Caco-2 (cell line): Measurements from ENCODE around the gene SPG7. TPM values are rescaled to one million over a fixed set of nuclear protein-coding genes. Genes with fewer than 3 reads are reported as not detected.
A peak's percentile ranks its signal among the peaks of the same experiment; 100 is the strongest.

ENCODE experiments used
- BruUV-seq: library from RNA; stranded (reverse); fragments of 400-500 nt; replicated peaks from 2 replicates; lab custom pipeline; 2021; lab: Mats Ljungman, UMichigan
- CTCF ChIA-PET: fragments of 300-600 bp; sonication (Branson Sonifier 250); formaldehyde crosslinking; loops from one replicate; lab custom pipeline; 2022; ENCODE audit warnings: antibody characterized with exemption; lab: Charles Lee
- POLR2A ChIA-PET: fragments of 300-600 bp; sonication (Branson Sonifier 250); formaldehyde crosslinking; loops from one replicate; lab custom pipeline; 2022; ENCODE audit warnings: antibody characterized with exemption; lab: Charles Lee
- DNase-seq, 2 experiments: peaks; one replicate each; pipeline versions ENCODE4 v3.0.0 to v3.0.0-alpha.2; 2020 to 2022
- H3K27me3 ChIP-seq: replicated peaks from 2 replicates; pipeline ENCODE4 v1.6.0; 2011; ENCODE audit warnings: low read length; ENCODE audit not compliant: control insufficient read depth, insufficient read depth
- H3K36me3 ChIP-seq: 2 replicates; pipeline ENCODE4 v1.5.1; 2011; ENCODE audit warnings: low read length; ENCODE audit not compliant: control insufficient read depth, insufficient read depth
- H3K4me1 ChIP-seq: fragments of 250-450 bp; sonication (Bioruptor Pico); 2 replicates; pipeline ENCODE4 v1.5.1; 2020; ENCODE audit warnings: mild to moderate bottlenecking
- H3K4me3 ChIP-seq: 2 replicates; pipeline ENCODE4 v1.5.1; 2011; ENCODE audit warnings: low read depth, mild to moderate bottlenecking, control low read depth, low read length
- H3K9me3 ChIP-seq: fragments of 250-450 bp; sonication (Bioruptor Pico); 2 replicates; pipeline ENCODE4 v1.5.1; 2020; ENCODE audit warnings: mild to moderate bottlenecking, moderate library complexity
- H3K27ac Mint-ChIP-seq: one replicate; pipeline ENCODE4 v1.8.0; 2022; ENCODE audit warnings: mixed read lengths; ENCODE audit not compliant: unreplicated experiment
- H3K27me3 Mint-ChIP-seq: one replicate; pipeline ENCODE4 v1.8.0; 2022; ENCODE audit warnings: mixed read lengths; ENCODE audit not compliant: insufficient read depth, unreplicated experiment
- H3K36me3 Mint-ChIP-seq: one replicate; pipeline ENCODE4 v1.8.0; 2022; ENCODE audit warnings: mild to moderate bottlenecking, mixed read lengths; ENCODE audit not compliant: insufficient read depth, unreplicated experiment
- H3K4me1 Mint-ChIP-seq: one replicate; pipeline ENCODE4 v1.8.0; 2022; ENCODE audit warnings: low read depth, mixed read lengths; ENCODE audit not compliant: unreplicated experiment
- H3K4me3 Mint-ChIP-seq: one replicate; pipeline ENCODE4 v1.8.0; 2022; ENCODE audit warnings: mild to moderate bottlenecking, moderate library complexity, mixed read lengths; ENCODE audit not compliant: unreplicated experiment
- H3K9me3 Mint-ChIP-seq: one replicate; pipeline ENCODE4 v1.8.0; 2022; ENCODE audit warnings: mixed read lengths; ENCODE audit not compliant: unreplicated experiment
- intact Hi-C: fragments of 100-400 bp; cut with micrococcal nuclease; formaldehyde crosslinking; loops from one replicate; pipeline ENCODE4 v1.10.0; 2022; ENCODE audit not compliant: unreplicated experiment
- total RNA-seq: library from RNA; stranded (reverse); gene quantifications from 2 replicates; pipeline ENCODE4 v1.2.3, GENCODE V29; 2022
- TF ChIP-seq, protein P1 (sequence below), 2 experiments: fragments of 200-600 bp in 1 of 2; IDR thresholded peaks; 1 replicate in 1 of 2; 2 replicates in 1 of 2; pipeline versions ENCODE4 v1.5.1 to v1.8.0; 2011 to 2022; ENCODE audit warnings: antibody characterized with exemption in 1 of 2, control low read depth in 1 of 2, inconsistent platforms in 1 of 2, low read depth in 1 of 2, low read length in 1 of 2, mild to moderate bottlenecking in 1 of 2, moderate library complexity in 1 of 2; ENCODE audit not compliant: insufficient read depth in 1 of 2, severe bottlenecking in 1 of 2, unreplicated experiment in 1 of 2

Gene SPG7
- total RNA-seq, 1 experiment from 2014 or later: 159 TPM

DNA sequence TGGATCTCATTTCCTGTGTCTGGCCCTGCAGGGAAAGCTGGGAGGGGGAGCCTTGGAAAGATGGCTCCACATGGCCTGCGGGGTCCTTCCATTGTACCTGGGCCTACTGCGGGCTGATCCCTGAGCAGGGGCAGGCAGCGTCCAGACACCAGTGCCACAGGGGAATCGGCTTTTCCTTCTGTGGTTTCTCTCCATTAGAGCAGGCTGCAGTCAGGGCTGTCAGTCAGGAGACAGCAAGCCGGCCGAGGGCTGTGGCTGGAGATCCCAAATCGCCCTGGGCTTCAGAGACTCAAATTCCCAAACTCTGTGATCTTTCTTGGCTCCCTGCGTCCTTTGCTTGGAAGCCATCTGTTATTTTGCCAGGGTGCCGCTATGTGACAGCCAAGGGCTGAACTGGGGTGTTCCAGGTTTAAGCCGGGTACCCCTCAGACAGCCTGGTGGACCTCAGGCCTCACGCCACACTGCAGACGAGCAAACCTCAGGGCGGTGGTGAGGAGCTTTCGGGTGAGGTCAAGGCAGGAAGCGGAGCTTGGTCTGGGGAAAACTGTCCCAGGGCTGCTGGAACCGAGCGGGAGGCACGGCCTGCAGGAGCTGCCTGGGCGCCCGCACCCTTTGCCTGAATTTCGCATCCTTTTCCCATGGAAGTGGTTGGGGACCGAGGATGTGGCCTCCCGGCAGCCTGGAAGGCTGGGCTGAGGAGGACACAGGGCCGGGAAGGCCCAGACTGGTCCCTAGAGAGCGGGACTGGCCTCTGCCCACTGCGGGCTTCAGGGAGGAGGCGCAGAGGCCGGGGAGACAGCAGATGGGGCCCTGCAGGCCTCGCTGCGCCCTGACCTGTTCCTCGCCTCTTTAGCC lies 65.8 kb downstream of the SPG7 start:
- peaks cover 14% of the 10 kb centered on the region for H3K4me1 Mint-ChIP-seq
- H3K36me3 Mint-ChIP-seq: peaks cover 24% of the 10 kb centered on the region
- no peaks in the 10 kb centered on the region for H3K9me3 Mint-ChIP-seq
- H3K36me3 ChIP-seq: 0 out of 2 replicates have a peak, but pooled peaks cover 1% of the 10 kb centered on the region
- H3K27ac Mint-ChIP-seq: no peak overlapping the region
- no peaks in the 10 kb centered on the region for H3K9me3 ChIP-seq
- peaks cover 27% of the 10 kb centered on the region for H3K4me1 ChIP-seq
- TF ChIP-seq, protein P1, sequence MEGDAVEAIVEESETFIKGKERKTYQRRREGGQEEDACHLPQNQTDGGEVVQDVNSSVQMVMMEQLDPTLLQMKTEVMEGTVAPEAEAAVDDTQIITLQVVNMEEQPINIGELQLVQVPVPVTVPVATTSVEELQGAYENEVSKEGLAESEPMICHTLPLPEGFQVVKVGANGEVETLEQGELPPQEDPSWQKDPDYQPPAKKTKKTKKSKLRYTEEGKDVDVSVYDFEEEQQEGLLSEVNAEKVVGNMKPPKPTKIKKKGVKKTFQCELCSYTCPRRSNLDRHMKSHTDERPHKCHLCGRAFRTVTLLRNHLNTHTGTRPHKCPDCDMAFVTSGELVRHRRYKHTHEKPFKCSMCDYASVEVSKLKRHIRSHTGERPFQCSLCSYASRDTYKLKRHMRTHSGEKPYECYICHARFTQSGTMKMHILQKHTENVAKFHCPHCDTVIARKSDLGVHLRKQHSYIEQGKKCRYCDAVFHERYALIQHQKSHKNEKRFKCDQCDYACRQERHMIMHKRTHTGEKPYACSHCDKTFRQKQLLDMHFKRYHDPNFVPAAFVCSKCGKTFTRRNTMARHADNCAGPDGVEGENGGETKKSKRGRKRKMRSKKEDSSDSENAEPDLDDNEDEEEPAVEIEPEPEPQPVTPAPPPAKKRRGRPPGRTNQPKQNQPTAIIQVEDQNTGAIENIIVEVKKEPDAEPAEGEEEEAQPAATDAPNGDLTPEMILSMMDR (IDR thresholded peaks at IDR 0.05; ENCODE audit: insufficient read depth in 1 of 2, low read depth in 1 of 2, low read length in 1 of 2, severe bottlenecking in 1 of 2, unreplicated experiment in 1 of 2): no peak
- DNase-seq: no peak
- no peak overlapping the region for H3K4me3 ChIP-seq
- no peaks in the 10 kb centered on the region for H3K27me3 Mint-ChIP-seq
- POLR2A ChIA-PET: no interaction called here
- no peaks in the 10 kb centered on the region for H3K27me3 ChIP-seq
- no TSS peak for BruUV-seq
- intact Hi-C loops: no loop called here
- no peak overlapping the region for H3K4me3 Mint-ChIP-seq
- CTCF ChIA-PET: no interaction called here

DNA sequence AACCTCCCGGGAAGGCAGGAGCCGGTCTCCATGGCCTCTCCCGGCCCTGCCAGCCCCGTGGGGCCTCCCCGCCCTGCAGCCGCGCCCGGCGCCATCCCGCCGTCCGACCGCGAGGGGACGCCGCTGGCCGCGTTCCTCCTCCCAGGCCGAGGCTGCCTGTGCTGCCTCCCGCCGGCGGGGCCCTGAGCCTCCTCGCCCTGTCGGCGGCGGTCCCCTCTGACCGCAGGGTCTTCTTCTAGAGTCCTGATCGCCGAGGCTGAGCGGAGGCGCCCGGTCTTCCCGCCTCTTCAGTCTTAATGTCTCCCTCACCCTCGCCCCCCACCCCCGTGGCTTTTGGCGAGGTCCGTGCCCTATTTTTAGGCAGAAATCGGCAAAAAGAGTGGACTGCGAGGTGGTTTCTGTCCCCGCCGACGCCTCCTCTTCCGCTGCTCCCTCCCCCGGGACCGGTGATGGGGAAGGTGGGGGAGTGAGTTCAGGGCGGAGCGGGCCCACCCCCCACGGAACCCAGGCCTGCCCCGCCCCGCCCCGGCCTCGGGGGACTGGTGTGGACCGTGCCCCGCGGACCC lies 66.6 kb downstream of the SPG7 start:
- peak overlapping the region; percentile 59 for H3K4me3 Mint-ChIP-seq
- H3K4me1 ChIP-seq: peaks cover 27% of the 10 kb centered on the region
- no TSS peak for BruUV-seq
- H3K9me3 Mint-ChIP-seq: no peaks in the 10 kb centered on the region
- H3K27me3 ChIP-seq: no peaks in the 10 kb centered on the region
- POLR2A ChIA-PET: no interaction called here
- DNase-seq: peak in 1 of 2 experiments; percentile 64
- CTCF ChIA-PET: interaction anchor here (0.6 kb wide), 1 partner anchor 261 kb away, joined by 4 read pairs; no protein-coding TSS in a partner anchor
- H3K36me3 Mint-ChIP-seq: peaks cover 17% of the 10 kb centered on the region
- H3K4me3 ChIP-seq: peak overlapping the region; percentile 86
- TF ChIP-seq, protein P1 (IDR thresholded peaks at IDR 0.05; ENCODE audit: insufficient read depth in 1 of 2, low read depth in 1 of 2, low read length in 1 of 2, severe bottlenecking in 1 of 2, unreplicated experiment in 1 of 2): peak in 1 of 2 experiments; percentile 11
- H3K4me1 Mint-ChIP-seq: peaks cover 14% of the 10 kb centered on the region
- no peak overlapping the region for H3K27ac Mint-ChIP-seq
- H3K27me3 Mint-ChIP-seq: no peaks in the 10 kb centered on the region
- no peaks in the 10 kb centered on the region for H3K9me3 ChIP-seq
- intact Hi-C loops: no loop called here
- H3K36me3 ChIP-seq: 0 out of 2 replicates have a peak, but pooled peaks cover 4% of the 10 kb centered on the region
